Mesenchymal stem cell (in vitro differentiated cells and primary cell): ENCODE measurements around the gene SYNRG.
A peak's percentile ranks its signal among the peaks of the same experiment; 100 is the strongest.

Experiments
- DNase-seq: peaks from one replicate; pipeline ENCODE4 v3.0.0-alpha.2; 2013
- H2AFZ ChIP-seq: one replicate; pipeline ENCODE4 v1.6.1; 2013; ENCODE audit warnings: low read depth, mild to moderate bottlenecking, control low read depth, inconsistent platforms, low read length, moderate library complexity
- H2AK5ac ChIP-seq: 2 replicates; pipeline ENCODE4 v1.6.1; 2013; ENCODE audit warnings: low read length, moderate library complexity, mild to moderate bottlenecking, inconsistent platforms; ENCODE audit not compliant: severe bottlenecking
- H2BK120ac ChIP-seq: one replicate; pipeline ENCODE4 v1.6.1; 2013; ENCODE audit warnings: low read depth, mild to moderate bottlenecking, inconsistent platforms, low read length, moderate library complexity
- H2BK12ac ChIP-seq, 2 experiments: one replicate each; pipeline ENCODE4 v1.6.1; 2013; ENCODE audit warnings: inconsistent platforms in 2 of 2, low read length in 2 of 2, mild to moderate bottlenecking in 2 of 2, moderate library complexity in 2 of 2, control low read depth in 1 of 2
- H2BK15ac ChIP-seq: one replicate; pipeline ENCODE4 v1.6.1; 2013; ENCODE audit warnings: mild to moderate bottlenecking, low read depth, inconsistent platforms; ENCODE audit not compliant: poor library complexity, severe bottlenecking
- H2BK5ac ChIP-seq: 2 replicates; pipeline ENCODE4 v1.6.1; 2013; ENCODE audit warnings: low read depth, mild to moderate bottlenecking, low read length, control low read depth, inconsistent platforms; ENCODE audit not compliant: poor library complexity, severe bottlenecking
- H3K14ac ChIP-seq, 2 experiments: one replicate each; pipeline ENCODE4 v1.6.1; 2013; ENCODE audit warnings: inconsistent platforms in 2 of 2, low read length in 2 of 2, control low read depth in 1 of 2, mild to moderate bottlenecking in 1 of 2, moderate library complexity in 1 of 2
- H3K18ac ChIP-seq, 2 experiments: one replicate each; pipeline ENCODE4 v1.6.1; 2013; ENCODE audit warnings: inconsistent platforms in 2 of 2, low read length in 2 of 2, control low read depth in 1 of 2, low read depth in 1 of 2, mild to moderate bottlenecking in 1 of 2
- H3K23ac ChIP-seq, 2 experiments: one replicate each; pipeline ENCODE4 v1.6.1; 2013; ENCODE audit warnings: inconsistent platforms in 2 of 2, low read length in 2 of 2, mild to moderate bottlenecking in 2 of 2, moderate library complexity in 2 of 2, control low read depth in 1 of 2
- H3K27ac ChIP-seq: 2 replicates; pipeline ENCODE4 v1.5.1; 2013; ENCODE audit warnings: mild to moderate bottlenecking, moderate library complexity, low read length, control low read depth, inconsistent platforms; ENCODE audit not compliant: poor library complexity, severe bottlenecking
- H3K27me3 ChIP-seq, 2 experiments: 2 replicates each; pipeline versions ENCODE4 v1.6.1 to v1.7.0; 2013; ENCODE audit warnings: low read length in 2 of 2, mild to moderate bottlenecking in 2 of 2, moderate library complexity in 2 of 2, control low read depth in 1 of 2, inconsistent platforms in 1 of 2; ENCODE audit not compliant: control insufficient read depth in 1 of 2, insufficient read depth in 1 of 2
- H3K36me3 ChIP-seq, 2 experiments: 2 replicates each; pipeline versions ENCODE4 v1.6.1 to v1.7.0; 2013; ENCODE audit warnings: low read length in 2 of 2, control low read depth in 1 of 2, inconsistent platforms in 1 of 2, low read depth in 1 of 2, mild to moderate bottlenecking in 1 of 2; ENCODE audit not compliant: insufficient read depth in 2 of 2, control insufficient read depth in 1 of 2
- H3K4ac ChIP-seq, 2 experiments: one replicate each; pipeline ENCODE4 v1.6.1; 2013; ENCODE audit warnings: inconsistent platforms in 2 of 2, low read length in 2 of 2, mild to moderate bottlenecking in 2 of 2, moderate library complexity in 2 of 2, control low read depth in 1 of 2, low read depth in 1 of 2
- H3K4me1 ChIP-seq: 2 replicates; pipeline ENCODE4 v1.6.1; 2013; ENCODE audit warnings: low read depth, low read length, control low read depth; ENCODE audit not compliant: control insufficient read depth, insufficient read depth
- H3K4me2 ChIP-seq: 2 replicates; pipeline ENCODE4 v1.6.1; 2013; ENCODE audit warnings: low read length, mild to moderate bottlenecking, inconsistent platforms; ENCODE audit not compliant: poor library complexity, severe bottlenecking
- H3K4me3 ChIP-seq, 2 experiments: 2 replicates each; pipeline versions ENCODE4 v1.5.1 to v1.7.0; 2013; ENCODE audit warnings: low read length in 2 of 2, mild to moderate bottlenecking in 2 of 2, control low read depth in 1 of 2, low read depth in 1 of 2; ENCODE audit not compliant: insufficient read depth in 1 of 2
- H3K79me1 ChIP-seq: replicated peaks from 2 replicates; pipeline ENCODE4 v1.6.1; 2013; ENCODE audit warnings: mild to moderate bottlenecking, control low read depth, low read length, inconsistent platforms; ENCODE audit not compliant: poor library complexity, severe bottlenecking
- H3K9ac ChIP-seq: 2 replicates; pipeline ENCODE4 v1.7.0; 2013; ENCODE audit warnings: mild to moderate bottlenecking, low read length, moderate library complexity
- H3K9me3 ChIP-seq: 2 replicates; pipeline ENCODE4 v1.7.0; 2013; ENCODE audit warnings: mild to moderate bottlenecking, low read length; ENCODE audit not compliant: control insufficient read depth
- H4K8ac ChIP-seq: one replicate; pipeline ENCODE4 v1.6.1; 2013; ENCODE audit warnings: inconsistent platforms, mild to moderate bottlenecking, low read length, moderate library complexity
- H4K91ac ChIP-seq: one replicate; pipeline ENCODE4 v1.6.1; 2013; ENCODE audit warnings: mild to moderate bottlenecking, low read length, inconsistent platforms
- WGBS: methylation state at CpG from one replicate; pipeline ENCODE4 v1.1.7; 2013; ENCODE audit warnings: mixed read lengths; 5-methylcytosine and 5-hydroxymethylcytosine counted together

The SYNRG gene

GRCh38 chr17:37490022-37490587 is 119.1 kb downstream of the SYNRG start:
- Histone ChIP-seq H2BK5ac (no peak overlapping the region), H2AFZ (no peak overlapping the region), H3K23ac (peak overlapping the region in 1 of 2 experiments; percentile 76), H3K18ac (peak overlapping the region; percentile 55 to 82), H3K36me3 (peaks cover 0 to 2% of the 10 kb centered on the region in 2 experiments), H3K9ac (peak overlapping the region; percentile 96), H3K14ac (peak overlapping the region in 1 of 2 experiments; percentile 11), H3K4me2 (peak overlapping the region; percentile 76), H3K4me1 (peaks cover 20% of the 10 kb centered on the region), H3K9me3 (no peaks in the 10 kb centered on the region), H3K4me3 (peak overlapping the region; percentile 77 to 84), H3K79me1 (peaks cover 1% of the 10 kb centered on the region), H3K27me3 (no peaks in the 10 kb centered on the region), H4K91ac (peak overlapping the region; percentile 53), H4K8ac (peak overlapping the region; percentile 20), H3K27ac (peak overlapping the region; percentile 78), H2BK12ac (no peak overlapping the region), H3K4ac (peak overlapping the region in 1 of 2 experiments; percentile 69), H2AK5ac (no peak overlapping the region), H2BK15ac (no peak overlapping the region), H2BK120ac (peak overlapping the region; percentile 55)
- under 1% methylated on average over 51 of the region's 56 CpGs for WGBS
- peak; percentile 75 for DNase-seq

- H3K14ac ChIP-seq, result peak within 1 kb of the TSS in 1 of 2 experiments; percentile 91
- peak within 1 kb of the TSS; percentile 94 for H2BK15ac ChIP-seq
- no peaks in the 10 kb centered on the region for H3K9me3 ChIP-seq
- H3K79me1 ChIP-seq, result peaks cover 1% of the 10 kb centered on the region
- under 1% methylated on average over 29 of the region's 100 CpGs for WGBS
- peaks cover 16% of the 10 kb centered on the region for H3K4me1 ChIP-seq
- no peak within 1 kb of the TSS for H2AK5ac ChIP-seq
- no peaks in the 10 kb centered on the region for H3K36me3 ChIP-seq
- H2BK12ac ChIP-seq, result peak within 1 kb of the TSS; percentile 49 to 79
- no peak within 1 kb of the TSS for H2AFZ ChIP-seq
- H3K23ac ChIP-seq, result peak within 1 kb of the TSS; percentile 76 to 90
- peak within 1 kb of the TSS; percentile 77 to 88 for H3K4me3 ChIP-seq
- peak; percentile 78 for DNase-seq
- peak within 1 kb of the TSS; percentile 83 for H4K91ac ChIP-seq
- peak within 1 kb of the TSS; percentile 88 for H4K8ac ChIP-seq
- H3K27ac ChIP-seq, result peak within 1 kb of the TSS; percentile 88
- peak within 1 kb of the TSS; percentile 1 for H2BK5ac ChIP-seq
- peak within 1 kb of the TSS; percentile 55 to 82 for H3K18ac ChIP-seq
- peak within 1 kb of the TSS; percentile 96 for H3K9ac ChIP-seq
- H3K27me3 ChIP-seq, result no peaks in the 10 kb centered on the region
- H3K4me2 ChIP-seq, result peak within 1 kb of the TSS; percentile 76
- H2BK120ac ChIP-seq, result peak within 1 kb of the TSS; percentile 98
- peak within 1 kb of the TSS; percentile 88 to 96 for H3K4ac ChIP-seq
Observed at GRCh38 chr17:37489197-37490001, 119.8 kb downstream of the SYNRG start, which contains the start of gene DUSP14. DUSP14 (plus strand) TSS chr17:37489891; CDS start chr17:37512273, 22,382 bp downstream.

DNA sequence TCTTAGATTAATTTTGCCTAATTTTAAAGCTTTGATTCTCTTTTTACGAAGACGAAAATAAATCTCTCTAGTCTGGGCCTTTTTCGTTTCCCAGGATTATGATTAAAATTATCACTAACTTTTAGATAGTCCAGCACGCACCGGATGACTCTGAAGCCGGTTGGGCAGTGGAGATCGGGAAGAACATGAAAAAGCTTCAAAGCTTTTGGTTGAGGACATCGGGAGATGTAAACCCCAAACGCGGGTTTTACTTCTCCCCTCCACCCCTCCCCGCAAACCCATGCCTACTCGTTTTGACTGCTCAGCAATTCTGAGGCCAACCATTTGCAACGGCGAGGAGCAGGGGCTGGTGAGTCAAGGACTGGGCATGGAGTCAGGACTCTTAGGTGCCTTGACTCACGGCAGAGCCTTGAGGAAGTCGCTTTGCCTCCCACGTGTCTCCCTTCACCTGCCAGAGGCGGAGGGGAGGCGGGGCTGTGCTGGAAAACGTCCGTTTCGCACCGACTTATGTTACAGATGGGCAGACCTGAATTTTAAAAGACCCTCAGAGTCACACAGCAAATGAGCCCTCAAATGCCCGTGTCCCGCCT is 120.5 kb downstream of the SYNRG start:
- peak overlapping the region; percentile 86 for H2BK15ac ChIP-seq
- H2AK5ac ChIP-seq, result no peak overlapping the region
- 5% methylated on average over 18 of the region's 25 CpGs for WGBS
- peak overlapping the region; percentile 67 for H3K4me2 ChIP-seq
- no peak overlapping the region for H4K91ac ChIP-seq
- no peaks in the 10 kb centered on the region for H3K79me1 ChIP-seq
- H2BK12ac ChIP-seq, result peak overlapping the region; percentile 8 to 49
- H3K27ac ChIP-seq, result peak overlapping the region; percentile 88
- no peak overlapping the region for H3K14ac ChIP-seq
- no peak overlapping the region for H2AFZ ChIP-seq
- H3K9ac ChIP-seq, result peak overlapping the region; percentile 96
- H3K18ac ChIP-seq, result peak overlapping the region; percentile 25 to 67
- no peaks in the 10 kb centered on the region for H3K9me3 ChIP-seq
- H3K4ac ChIP-seq, result peak overlapping the region in 1 of 2 experiments; percentile 96
- no peak overlapping the region for H4K8ac ChIP-seq
- H2BK5ac ChIP-seq, result no peak overlapping the region
- no peaks in the 10 kb centered on the region for H3K27me3 ChIP-seq
- DNase-seq, result peak; percentile 96
- peak overlapping the region; percentile 98 for H2BK120ac ChIP-seq
- peak overlapping the region; percentile 77 to 88 for H3K4me3 ChIP-seq
- peaks cover 11% of the 10 kb centered on the region for H3K4me1 ChIP-seq
- H3K36me3 ChIP-seq, result no peaks in the 10 kb centered on the region
- no peak overlapping the region for H3K23ac ChIP-seq
